Aorta (tissue), 5 donors: ENCODE measurements around the gene SSBP1. TPM values are rescaled to one million over a fixed set of nuclear protein-coding genes. Genes with fewer than 3 reads are reported as not detected.
A peak's percentile ranks its signal among the peaks of the same experiment; 100 is the strongest.

ENCODE experiments used
- ATAC-seq: fragments of 200-7000 bp; cut with Tn5 transposase; one replicate; pipeline ENCODE4 v1.9.1; 2022; ENCODE audit warnings: moderate library complexity; ENCODE audit not compliant: low FRiP score
- DNase-seq, 2 donors: peaks; one replicate each; pipeline ENCODE4 v3.0.0-alpha.2; 2020
- H3K27ac ChIP-seq, 2 donors: one replicate each; pipeline ENCODE4 v1.5.1; 2013; ENCODE audit warnings: low read length in 2 of 2, mild to moderate bottlenecking in 2 of 2, moderate library complexity in 2 of 2, control low read depth in 1 of 2, inconsistent platforms in 1 of 2, low read depth in 1 of 2
- H3K27me3 ChIP-seq, 2 donors: one replicate each; pipeline ENCODE4 v1.6.1; 2013; ENCODE audit warnings: control low read depth in 1 of 2, low read length in 1 of 2, mild to moderate bottlenecking in 1 of 2, moderate library complexity in 1 of 2; ENCODE audit not compliant: insufficient read depth in 2 of 2, control insufficient read depth in 1 of 2
- H3K36me3 ChIP-seq, 2 donors: one replicate each; pipeline ENCODE4 v1.6.1; 2013; ENCODE audit warnings: control low read depth in 1 of 2, low read length in 1 of 2, mild to moderate bottlenecking in 1 of 2; ENCODE audit not compliant: insufficient read depth in 2 of 2, control insufficient read depth in 1 of 2
- H3K4me1 ChIP-seq, 2 donors: one replicate each; pipeline ENCODE4 v1.6.1; 2013; ENCODE audit warnings: low read length in 2 of 2, control low read depth in 1 of 2, mild to moderate bottlenecking in 1 of 2, moderate library complexity in 1 of 2; ENCODE audit not compliant: insufficient read depth in 2 of 2, control insufficient read depth in 1 of 2
- H3K4me3 ChIP-seq, 2 donors: one replicate each; pipeline ENCODE4 v1.5.1; 2013; ENCODE audit warnings: low read length in 2 of 2, control low read depth in 1 of 2, mild to moderate bottlenecking in 1 of 2
- H3K9me3 ChIP-seq: one replicate; pipeline ENCODE4 v1.6.1; 2013; ENCODE audit warnings: mild to moderate bottlenecking, low read length; ENCODE audit not compliant: control insufficient read depth
- WGBS, 2 donors: extraction: QIAGEN DNeasy Blood & Tissue Kit; methylation state at CpG; one replicate each; pipeline ENCODE4 v1.1.7; 2013; 5-methylcytosine and 5-hydroxymethylcytosine counted together
- intact Hi-C, 2 donors: fragments of 100-400 bp; cut with DNase I; formaldehyde crosslinking; loops; one replicate each; pipeline versions ENCODE4 v1.14.2 to v1.15.0; 2022
- polyA plus RNA-seq, 2 donors: library from polyadenylated mRNA; stranded (reverse); fragments of 200-250 nt; gene quantifications; one replicate each; pipeline ENCODE4 v1.2.3, GENCODE V29; 2013
- total RNA-seq, 2 donors: library from RNA; stranded (reverse); fragmentation: NEBNext Ultra II Directional; extraction: Animal tissue kit (Norgen Biotek cat#: 25700); gene quantifications; one replicate each; pipeline ENCODE4 v1.2.1, GENCODE V29; 2021
- donor health status: healthy with polysubstance abuse.
- donor health status: Bipolar disorder and iron deficiency.
- donor health status: DM: no; HTN: no; CAD: no.
- donor health status: DM: no; HTN: no; CAD: no.
- donor health status: DM: yes; HTN: yes; CAD: no.

Gene SSBP1
- total and polyA plus RNA-seq, 4 donors = 72.1 to 162 (median 117) TPM

- no peaks in the 10 kb centered on the region for H3K9me3 ChIP-seq
- ATAC-seq (no peak), DNase-seq (no peak)
- no peaks in the 10 kb centered on the region for H3K27me3 ChIP-seq
- WGBS, 2 donors = 77 to 83% methylated on average over 1 of the region's 1 CpG
- H3K36me3 ChIP-seq = no peaks in the 10 kb centered on the region
- no peak overlapping the region for H3K4me3 ChIP-seq
- no peak overlapping the region for H3K27ac ChIP-seq
- intact Hi-C loops = no loop called here
- H3K4me1 ChIP-seq = peaks cover 6 to 9% of the 10 kb centered on the region in 2 donors
Observed at GRCh38 chr7:141698247-141699015, 39.7 kb upstream of the SSBP1 start.

DNA sequence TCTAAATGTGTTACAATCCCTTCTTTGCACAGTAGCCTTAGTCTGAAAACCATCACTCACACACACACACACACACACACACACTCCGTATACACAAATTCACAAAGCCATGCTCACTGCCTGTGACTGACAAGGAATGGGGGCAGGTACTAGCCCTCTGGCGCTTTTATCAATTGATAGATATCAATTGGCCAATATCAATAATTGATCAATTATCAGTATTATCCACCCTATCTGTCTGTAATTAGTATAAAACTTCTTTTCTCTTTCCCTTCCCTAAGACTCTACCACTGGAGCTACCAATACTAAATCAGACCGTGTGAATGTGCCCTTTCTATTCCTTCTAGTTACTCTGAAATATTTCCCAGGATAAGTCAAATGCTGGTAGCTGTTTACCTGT lies 38.3 kb upstream of the SSBP1 start:
- Histone ChIP-seq H3K4me3 (no peak overlapping the region), H3K27me3 (no peaks in the 10 kb centered on the region), H3K27ac (peak overlapping the region in 1 of 2 donors; percentile 24), H3K36me3 (no peaks in the 10 kb centered on the region), H3K9me3 (no peaks in the 10 kb centered on the region), H3K4me1 (peaks cover 6 to 14% of the 10 kb centered on the region in 2 donors)
- DNase-seq = no peak
- no peak for ATAC-seq
- intact Hi-C loops = loop anchor here (5.0 kb wide), 2 partner anchors 37 to 43 kb away; partner anchors contain the start of gene SSBP1 (in 1 of the 2)
- WGBS, 2 donors = 57 to 62% methylated on average over 3 of the region's 3 CpGs

- ATAC-seq = no peak
- no peaks in the 10 kb centered on the region for H3K36me3 ChIP-seq
- WGBS, 2 donors = 37 to 39% methylated on average over 5 of the region's 5 CpGs
- no peak for DNase-seq
- peak overlapping the region in 1 of 2 donors; percentile 67 for H3K27ac ChIP-seq
- peak overlapping the region in 1 of 2 donors; percentile 99 for H3K4me3 ChIP-seq
- peaks cover 6 to 16% of the 10 kb centered on the region in 2 donors for H3K4me1 ChIP-seq
- no peaks in the 10 kb centered on the region for H3K9me3 ChIP-seq
- no peaks in the 10 kb centered on the region for H3K27me3 ChIP-seq
- intact Hi-C loops = loop anchor here (5.0 kb wide), 2 partner anchors 37 to 43 kb away; partner anchors contain the start of gene SSBP1 (in 1 of the 2)
Observed at GRCh38 chr7:141700296-141700847, 37.8 kb upstream of the SSBP1 start.

DNA sequence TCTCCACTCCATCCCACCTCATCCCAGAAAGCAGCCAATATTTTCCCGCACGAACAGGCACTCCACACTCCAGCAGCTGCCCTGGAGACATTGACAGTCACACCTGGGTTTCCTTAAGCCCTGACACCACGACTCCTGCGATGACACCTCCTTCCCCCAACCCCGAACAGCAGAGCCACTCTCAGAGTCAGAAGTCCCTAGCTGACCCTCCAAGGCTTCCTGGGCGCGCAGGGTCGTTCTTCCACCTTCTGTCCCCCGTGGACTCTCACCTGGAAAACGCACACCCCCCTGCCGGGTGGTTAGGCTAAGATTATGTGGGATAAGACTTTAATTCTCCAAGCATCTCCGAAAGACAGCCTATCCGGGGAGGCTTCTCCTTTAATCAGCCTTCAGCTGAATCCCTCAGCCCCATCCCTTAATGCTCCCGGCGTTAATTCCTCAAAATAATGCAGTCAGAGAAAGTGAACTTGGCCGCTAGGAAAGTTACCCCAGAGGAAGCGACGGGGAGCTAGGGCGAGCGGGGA lies 37.2 kb upstream of the SSBP1 start:
- ATAC-seq (no peak), DNase-seq (no peak)
- Histone ChIP-seq H3K27me3 (no peaks in the 10 kb centered on the region), H3K27ac (peak overlapping the region; percentile 23 to 67), H3K4me1 (peaks cover 4 to 11% of the 10 kb centered on the region in 2 donors), H3K36me3 (no peaks in the 10 kb centered on the region), H3K4me3 (peak overlapping the region; percentile 99 to 100), H3K9me3 (no peaks in the 10 kb centered on the region)
- 6 to 7% methylated on average over 20 of the region's 20 CpGs for WGBS, 2 donors
- intact Hi-C loops = loop anchor here (5.0 kb wide), 2 partner anchors 36 to 44 kb away; partner anchors contain the start of gene SSBP1 (in 1 of the 2)

- Histone ChIP-seq H3K9me3 (no peaks in the 10 kb centered on the region), H3K27ac (peak overlapping the region; percentile 23 to 95), H3K4me1 (peaks cover 3 to 10% of the 10 kb centered on the region in 2 donors), H3K27me3 (no peaks in the 10 kb centered on the region), H3K36me3 (no peaks in the 10 kb centered on the region), H3K4me3 (peak overlapping the region; percentile 99 to 100)
- DNase-seq (peak; percentile 66 to 78), ATAC-seq (peak; percentile 57)
- intact Hi-C loops = loop anchor here (2.0 to 5.0 kb wide), 3 partner anchors 36 to 44 kb away; partner anchors contain the start of gene SSBP1 (in 2 of the 2)
- WGBS, 2 donors = 0% methylated on average over 37 to 59 of the region's 59 CpGs
Observed at GRCh38 chr7:141701489-141702046, 36.6 kb upstream of the SSBP1 start.

- ATAC-seq (peak; percentile 74), DNase-seq (peak; percentile 55 to 86)
- peak within 1 kb of the TSS; percentile 99 to 100 for H3K4me3 ChIP-seq
- no peaks in the 10 kb centered on the region for H3K36me3 ChIP-seq
- H3K9me3 ChIP-seq = no peaks in the 10 kb centered on the region
- intact Hi-C loops = loop anchor here (2.0 to 5.0 kb wide), 3 partner anchors 35 to 45 kb away; partner anchors contain the start of gene SSBP1 (in 2 of the 2)
- H3K4me1 ChIP-seq = peaks cover 0 to 6% of the 10 kb centered on the region in 2 donors
- WGBS, 2 donors = 0 to 1% methylated on average over 26 to 62 of the region's 62 CpGs
- H3K27me3 ChIP-seq = no peaks in the 10 kb centered on the region
- H3K27ac ChIP-seq = peak within 1 kb of the TSS; percentile 23 to 95
Observed at GRCh38 chr7:141702047-141702567, 36.1 kb upstream of the SSBP1 start, which contains the start of gene DENND11. Gene DENND11 (minus strand): TSS chr7:141702166. CDS start chr7:141702153, 13 bp downstream.

DNA sequence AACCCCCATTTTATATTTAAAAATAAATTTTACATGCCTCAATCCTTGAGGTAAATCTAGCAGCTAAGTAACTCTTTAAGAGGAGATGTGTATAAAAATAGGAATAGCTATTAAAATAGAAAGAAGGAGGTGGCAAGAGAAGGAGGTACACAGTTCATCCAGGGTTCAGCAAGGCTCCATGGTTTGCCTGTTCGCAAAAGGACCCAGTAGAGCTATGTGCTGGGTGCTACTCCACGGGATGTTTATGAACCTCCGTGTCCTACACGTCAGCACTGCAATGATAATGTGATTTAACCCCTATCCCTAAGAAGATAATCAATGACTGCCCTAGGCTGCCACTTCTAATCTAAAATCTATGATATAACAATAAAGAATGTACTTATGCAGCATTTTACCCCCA lies 35.3 kb upstream of the SSBP1 start:
- Histone ChIP-seq H3K36me3 (no peaks in the 10 kb centered on the region), H3K9me3 (no peaks in the 10 kb centered on the region), H3K27ac (no peak overlapping the region), H3K4me3 (peak overlapping the region in 1 of 2 donors; percentile 100), H3K4me1 (peaks cover 0 to 6% of the 10 kb centered on the region in 2 donors), H3K27me3 (no peaks in the 10 kb centered on the region)
- ATAC-seq (no peak), DNase-seq (no peak)
- intact Hi-C loops = loop anchor here (2.0 to 5.0 kb wide), 3 partner anchors 34 to 46 kb away; partner anchors contain the start of gene SSBP1 (in 2 of the 2)
- 6 to 10% methylated on average over 4 of the region's 4 CpGs for WGBS, 2 donors

- Histone ChIP-seq H3K4me3 (no peak overlapping the region), H3K27ac (no peak overlapping the region), H3K27me3 (no peaks in the 10 kb centered on the region), H3K4me1 (peaks cover 0 to 6% of the 10 kb centered on the region in 2 donors), H3K36me3 (no peaks in the 10 kb centered on the region), H3K9me3 (no peaks in the 10 kb centered on the region)
- DNase-seq (no peak), ATAC-seq (no peak)
- 57 to 64% methylated on average over 3 of the region's 3 CpGs for WGBS, 2 donors
- intact Hi-C loops = loop anchor here (5.0 kb wide), 2 partner anchors 33 to 47 kb away; partner anchors contain the start of gene SSBP1 (in 1 of the 2)
Observed at GRCh38 chr7:141704112-141704511, 34.0 kb upstream of the SSBP1 start.
